H1 (cell line): ENCODE data around the gene PYCARD. TPM values are rescaled to one million over a fixed set of nuclear protein-coding genes. Genes with fewer than 3 reads are reported as not detected.
"Not testable (repeated sequence)": the region's sequence is repeated elsewhere in the genome, so short reads cannot be mapped to it uniquely, and the experiment has no call there.

ENCODE experiments used
- CTCF ChIA-PET: fragments of 300-600 bp; sonication (Branson Sonifier 250); formaldehyde crosslinking; loops from one replicate; lab custom pipeline; 2021; ENCODE audit not compliant: partially characterized antibody; lab: Charles Lee
- POLR2A ChIA-PET: fragments of 300-600 bp; sonication (Branson Sonifier 250); formaldehyde crosslinking; loops from one replicate; lab custom pipeline; 2021; ENCODE audit warnings: inconsistent platforms; ENCODE audit not compliant: partially characterized antibody; lab: Charles Lee
- DNase-seq, 2 experiments: peaks; one replicate each; pipeline versions ENCODE4 v3.0.0 to v3.0.0-alpha.2; 2010 to 2022; ENCODE audit warnings: low spot score in 2 of 2, low read depth in 1 of 2, mixed read lengths in 1 of 2
- FAIRE-seq: peaks from 2 replicates; lab custom pipeline; 2011; peaks lifted over from hg19 to GRCh38; lab: Jason Lieb, UNC
- H2AFZ ChIP-seq: 2 replicates; pipeline ENCODE4 v1.8.1; 2012; ENCODE audit warnings: low read length, inconsistent platforms
- H2AK5ac ChIP-seq: 2 replicates; pipeline ENCODE4 v1.6.1; 2013; ENCODE audit warnings: low read depth, low read length
- H2BK120ac ChIP-seq: replicated peaks from 2 replicates; pipeline ENCODE3; 2013; ENCODE audit warnings: low read depth, low read length, inconsistent platforms
- H2BK12ac ChIP-seq: 2 replicates; pipeline ENCODE4 v1.6.1; 2013; ENCODE audit warnings: low read depth, low read length
- H2BK15ac ChIP-seq: 2 replicates; pipeline ENCODE4 v1.6.1; 2013; ENCODE audit warnings: low read length
- H2BK20ac ChIP-seq: 2 replicates; pipeline ENCODE4 v1.6.1; 2013; ENCODE audit warnings: low read length
- H2BK5ac ChIP-seq: 2 replicates; pipeline ENCODE4 v1.6.1; 2013; ENCODE audit warnings: low read depth, low read length
- H3K14ac ChIP-seq: 2 replicates; pipeline ENCODE4 v1.6.1; 2013; ENCODE audit warnings: inconsistent platforms; ENCODE audit not compliant: insufficient read length
- H3K18ac ChIP-seq: 2 replicates; pipeline ENCODE4 v1.6.1; 2013; ENCODE audit warnings: low read length; ENCODE audit errors: extremely low read depth
- H3K23ac ChIP-seq: 2 replicates; pipeline ENCODE4 v1.6.1; 2013; ENCODE audit warnings: inconsistent platforms; ENCODE audit not compliant: insufficient read length
- H3K23me2 ChIP-seq: 2 replicates; pipeline ENCODE4 v1.6.1; 2013; ENCODE audit warnings: low read depth, low read length
- H3K27ac ChIP-seq: 2 replicates; pipeline ENCODE4 v1.6.1; 2011; ENCODE audit warnings: low read depth, low read length, inconsistent platforms
- H3K27me3 ChIP-seq, 4 experiments: replicated peaks in 1 of 4; 1 replicate in 1 of 4; 2 replicates in 3 of 4; pipeline versions ENCODE4 v1.6.1 to v1.8.1; 2011 to 2013; ENCODE audit warnings: low read length in 3 of 4, mild to moderate bottlenecking in 3 of 4, inconsistent platforms in 2 of 4, mixed read lengths in 2 of 4, moderate library complexity in 1 of 4; ENCODE audit not compliant: control insufficient read depth in 3 of 4, insufficient read depth in 3 of 4; ENCODE audit errors: extremely low read depth in 1 of 4
- H3K36me3 ChIP-seq, 4 experiments: 2 replicates each; pipeline versions ENCODE4 v1.6.1 to v1.8.1; 2011 to 2013; ENCODE audit warnings: mild to moderate bottlenecking in 4 of 4, low read length in 3 of 4, moderate library complexity in 2 of 4, control low read depth in 1 of 4, inconsistent platforms in 1 of 4; ENCODE audit not compliant: insufficient read depth in 4 of 4, control insufficient read depth in 2 of 4
- H3K4ac ChIP-seq: replicated peaks from 2 replicates; pipeline ENCODE3; 2013; ENCODE audit warnings: low read length, low read depth, mixed read lengths, inconsistent platforms; ENCODE audit not compliant: insufficient read length
- H3K4me1 ChIP-seq, 4 experiments: replicated peaks in 1 of 4; 1 replicate in 1 of 4; 2 replicates in 3 of 4; pipeline versions ENCODE4 v1.6.1 to v1.8.1; 2011 to 2013; ENCODE audit warnings: low read length in 3 of 4, inconsistent platforms in 2 of 4, mixed read lengths in 1 of 4; ENCODE audit not compliant: insufficient read depth in 4 of 4, control insufficient read depth in 3 of 4
- H3K4me2 ChIP-seq, 2 experiments: 2 replicates each; pipeline versions ENCODE4 v1.6.1 to v1.8.1; 2011 to 2013; ENCODE audit warnings: low read depth in 2 of 2, low read length in 2 of 2, control low read depth in 1 of 2, inconsistent platforms in 1 of 2, mild to moderate bottlenecking in 1 of 2; ENCODE audit not compliant: insufficient read depth in 1 of 2
- H3K4me3 ChIP-seq, 4 experiments: fragments of 200-600, 300-600 bp in 1 of 4; sonication (generic), shearing (Covaris generic), sonication (Bioruptor Twin) in 1 of 4; 2 replicates each; pipeline versions ENCODE4 v1.5.1 to v1.8.1; 2011 to 2016; ENCODE audit warnings: low read length in 4 of 4, low read depth in 3 of 4, control low read depth in 2 of 4, inconsistent platforms in 2 of 4, mild to moderate bottlenecking in 2 of 4, mixed read lengths in 1 of 4, moderate library complexity in 1 of 4; ENCODE audit not compliant: insufficient read depth in 2 of 4; ENCODE audit errors: extremely low read depth in 1 of 4
- H3K56ac ChIP-seq: replicated peaks from 2 replicates; pipeline ENCODE3; 2013; ENCODE audit warnings: low read depth, mild to moderate bottlenecking, mixed read lengths, low read length, inconsistent platforms; ENCODE audit not compliant: insufficient read length
- H3K79me1 ChIP-seq: 2 replicates; pipeline ENCODE4 v1.6.1; 2013; ENCODE audit warnings: low read depth, low read length, control low read depth
- H3K79me2 ChIP-seq, 2 experiments: 2 replicates each; pipeline versions ENCODE4 v1.6.1 to v1.8.1; 2012 to 2013; ENCODE audit warnings: low read length in 2 of 2, mild to moderate bottlenecking in 2 of 2, inconsistent platforms in 1 of 2; ENCODE audit not compliant: insufficient read depth in 2 of 2, control insufficient read depth in 1 of 2
- H3K9ac ChIP-seq, 4 experiments: replicated peaks in 1 of 4; 1 replicate in 1 of 4; 2 replicates in 3 of 4; pipeline versions ENCODE4 v1.6.1 to v1.8.1; 2011 to 2013; ENCODE audit warnings: low read depth in 3 of 4, low read length in 3 of 4, control low read depth in 2 of 4, mild to moderate bottlenecking in 2 of 4, moderate library complexity in 2 of 4, inconsistent platforms in 1 of 4; ENCODE audit errors: extremely low read depth in 1 of 4
- H3K9me3 ChIP-seq, 2 experiments: 2 replicates each; pipeline versions ENCODE4 v1.6.1 to v1.8.1; 2012 to 2013; ENCODE audit warnings: mild to moderate bottlenecking in 2 of 2, moderate library complexity in 2 of 2, control low read depth in 1 of 2, inconsistent platforms in 1 of 2, low read depth in 1 of 2, low read length in 1 of 2, mixed read lengths in 1 of 2; ENCODE audit not compliant: insufficient read depth in 2 of 2
- H4K20me1 ChIP-seq, 2 experiments: replicated peaks in 1 of 2; 2 replicates each; pipeline versions ENCODE3 to v1.8.1; 2011 to 2013; ENCODE audit warnings: inconsistent platforms in 2 of 2, low read length in 2 of 2, mild to moderate bottlenecking in 1 of 2; ENCODE audit not compliant: insufficient read depth in 2 of 2, control insufficient read depth in 1 of 2
- H4K5ac ChIP-seq: 2 replicates; pipeline ENCODE4 v1.6.1; 2013; ENCODE audit warnings: low read length, low read depth, mixed read lengths, inconsistent platforms; ENCODE audit not compliant: insufficient read length
- H4K8ac ChIP-seq: 2 replicates; pipeline ENCODE4 v1.8.0; 2013; ENCODE audit warnings: mild to moderate bottlenecking, moderate library complexity, low read length, inconsistent platforms; ENCODE audit not compliant: insufficient read depth; ENCODE audit errors: extremely low read depth
- H4K91ac ChIP-seq: replicated peaks from 2 replicates; pipeline ENCODE3; 2013; ENCODE audit warnings: low read length, mixed read lengths, inconsistent platforms; ENCODE audit not compliant: insufficient read length
- WGBS, 2 experiments: shearing (Covaris generic) in 1 of 2; methylation state at CpG; one replicate each; pipeline versions ENCODE4 v1.1.6 to v1.1.7; 2013 to 2015; ENCODE audit warnings: low lambda C conversion rate in 2 of 2, mixed read lengths in 2 of 2, inconsistent platforms in 1 of 2, low coverage in 1 of 2, missing lambda C conversion rate in 1 of 2; ENCODE audit not compliant: insufficient replicate concordance in 2 of 2, insufficient coverage in 1 of 2, insufficient read length in 1 of 2; ENCODE audit errors: extremely low coverage in 1 of 2, missing lambda C conversion rate in 1 of 2; 5-methylcytosine and 5-hydroxymethylcytosine counted together
- polyA plus RNA-seq, 7 experiments: library from polyadenylated mRNA; depleted of rRNA in 3 of 7; stranded (reverse) in 5 of 7; unstranded in 2 of 7; fragments of >200 nt in 5 of 7; fragments of 200-250 nt in 2 of 7; gene quantifications; 1 replicate in 5 of 7; 2 replicates in 1 of 7; 4 replicates in 1 of 7; pipeline versions ENCODE4 v1.2.1 to v1.2.3, GENCODE V29; 2011 to 2013; ENCODE audit warnings: missing spikeins in 2 of 7, mixed read lengths in 2 of 7
- total RNA-seq: library from RNA; stranded (reverse); fragmentation: NEBNext Ultra II Directional; extraction: Animal tissue kit (Norgen Biotek cat#: 25700); gene quantifications from 2 replicates; pipeline ENCODE4 v1.2.1, GENCODE V29; 2021

PYCARD gene
- total and polyA plus RNA-seq, 2 of the 8 experiments (the other 6 are each of a cell fraction or from before 2014, with no cell fraction given) = 29.9 to 77.9 TPM

DNA sequence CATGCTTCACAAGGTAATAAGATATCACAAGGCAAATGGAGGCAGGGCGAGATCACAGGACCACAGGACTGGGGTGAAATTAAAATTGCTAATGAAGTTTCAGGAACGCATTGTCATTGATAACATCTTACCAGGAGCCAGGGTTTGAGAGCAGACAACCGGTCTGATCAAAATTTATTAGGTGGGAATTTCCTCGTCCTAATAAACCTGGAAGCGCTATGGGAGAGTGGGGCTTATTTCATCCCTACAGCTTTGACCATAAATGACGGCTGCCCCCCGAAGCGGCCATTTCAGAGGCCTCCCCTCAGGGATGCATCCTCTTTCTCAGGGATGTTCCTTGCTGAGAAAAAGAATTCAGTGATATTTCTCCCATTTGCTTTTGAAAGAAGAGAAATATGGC is 43.0 kb upstream of the PYCARD start:
- not testable (repeated sequence) for H3K27ac ChIP-seq, H3K56ac ChIP-seq, H4K91ac ChIP-seq, FAIRE-seq, H3K9ac ChIP-seq, H3K23ac ChIP-seq, DNase-seq, H3K79me1 ChIP-seq, H3K79me2 ChIP-seq, H3K23me2 ChIP-seq, H2BK15ac ChIP-seq, H3K27me3 ChIP-seq, H2BK120ac ChIP-seq, H3K4ac ChIP-seq, H4K8ac ChIP-seq, H3K36me3 ChIP-seq, H2BK20ac ChIP-seq, H3K9me3 ChIP-seq, H2AK5ac ChIP-seq, H3K14ac ChIP-seq, H4K20me1 ChIP-seq, H3K18ac ChIP-seq, H2AFZ ChIP-seq
- ChIA-PET POLR2A (interaction anchor here (1.5 kb wide), 1 partner anchor 65 kb away, joined by 3 read pairs; no protein-coding TSS in a partner anchor), CTCF (interaction anchor here (0.8 kb wide), 1 partner anchor 87 kb away, joined by 3 read pairs; no protein-coding TSS in a partner anchor)
- Histone ChIP-seq H2BK5ac (0 out of 2 replicates have a peak overlapping the region, but pooled peaks have one; percentile 30), H3K4me1 (peaks cover 0 to 18% (median 3%) of the 10 kb centered on the region in 4 experiments; a peak in 4 of 7 replicates), H2BK12ac (peak overlapping the region; percentile 17; the same call in 1 of the 2 replicates), H3K4me2 (peak overlapping the region; percentile 41 to 55; a peak in 3 of 4 replicates), H3K4me3 (peak overlapping the region in 2 of 4 experiments; percentile 17 to 36; a peak in 3 of 8 replicates), H4K5ac (peak overlapping the region; percentile 53)
- WGBS, 2 experiments = 0% methylated on average over 8 of the region's 8 CpGs; no CpG with 5 or more reads in 1 of the 2 experiments
